Measurements from ENCODE around the gene ANKRD13A. TPM values are rescaled to one million over a fixed set of nuclear protein-coding genes. Genes with fewer than 3 reads are reported as not detected.

Gene ANKRD13A
- total and polyA plus RNA-seq, 8 donors = 13.0 to 150 (median 34.4) TPM

GRCh38 chr12:109988903-109989302 is 10.3 kb upstream of the ANKRD13A start:
- no peak overlapping the region for H3K4me3 ChIP-seq
- H3K36me3 ChIP-seq = peaks cover 26 to 87% (median 78%) of the 10 kb centered on the region in 4 donors
- no peaks in the 10 kb centered on the region for H3K27me3 ChIP-seq
- H3K9me3 ChIP-seq = no peaks in the 10 kb centered on the region
- H3K27ac ChIP-seq = peak overlapping the region in 3 of 5 donors; percentile 27 to 31 (median 29)
- intact Hi-C loops (cut with DNase I; ENCODE audit: low total_unique reads) = no loop called here
- 69 to 88% (median 76%) methylated on average over 8 of the region's 8 CpGs for WGBS, 5 donors
- H3K4me1 ChIP-seq = peaks cover 0 to 51% (median 28%) of the 10 kb centered on the region in 4 donors
- DNase-seq = no peak
- no peak for TF ChIP-seq POLR2AphosphoS5 (IDR thresholded peaks at IDR 0.05)
- TF ChIP-seq CTCF (IDR thresholded peaks at IDR 0.05) = no peak

DNA sequence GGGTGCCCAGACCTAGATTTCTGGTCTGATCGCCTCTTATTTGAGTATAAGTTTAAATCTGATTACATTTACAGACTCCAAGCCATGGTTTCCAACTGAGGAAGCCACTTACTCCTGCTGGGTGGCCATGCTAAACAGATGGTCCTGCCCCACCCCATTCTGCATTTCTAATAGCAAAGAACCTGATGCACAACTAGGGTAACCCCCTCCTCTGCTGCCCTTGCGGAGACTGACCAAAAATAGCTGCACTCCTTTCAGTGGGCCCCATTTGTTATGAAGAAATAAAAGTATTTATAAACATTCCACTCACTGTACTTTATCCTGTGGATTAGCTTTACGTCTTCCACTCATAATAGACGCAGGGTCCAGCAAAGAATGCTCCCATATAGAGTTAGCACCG is 9.8 kb upstream of the ANKRD13A start:
- peaks cover 26 to 82% (median 73%) of the 10 kb centered on the region in 4 donors for H3K36me3 ChIP-seq
- H3K27ac ChIP-seq = peak overlapping the region in 3 of 5 donors; percentile 27 to 31 (median 29)
- H3K27me3 ChIP-seq = no peaks in the 10 kb centered on the region
- peak in 1 of 2 donors; percentile 52 for DNase-seq
- H3K4me3 ChIP-seq = no peak overlapping the region
- TF ChIP-seq POLR2AphosphoS5 (IDR thresholded peaks at IDR 0.05) (no peak), POLR2A (IDR thresholded peaks at IDR 0.05) (no peak), CTCF (IDR thresholded peaks at IDR 0.05) (no peak), EP300 (IDR thresholded peaks at IDR 0.05) (no peak)
- intact Hi-C loops (cut with DNase I; ENCODE audit: low total_unique reads) = no loop called here
- H3K9me3 ChIP-seq = no peaks in the 10 kb centered on the region
- WGBS, 5 donors = 67 to 84% (median 69%) methylated on average over 5 of the region's 5 CpGs
- H3K4me1 ChIP-seq = peaks cover 2 to 51% (median 28%) of the 10 kb centered on the region in 4 donors

DNA sequence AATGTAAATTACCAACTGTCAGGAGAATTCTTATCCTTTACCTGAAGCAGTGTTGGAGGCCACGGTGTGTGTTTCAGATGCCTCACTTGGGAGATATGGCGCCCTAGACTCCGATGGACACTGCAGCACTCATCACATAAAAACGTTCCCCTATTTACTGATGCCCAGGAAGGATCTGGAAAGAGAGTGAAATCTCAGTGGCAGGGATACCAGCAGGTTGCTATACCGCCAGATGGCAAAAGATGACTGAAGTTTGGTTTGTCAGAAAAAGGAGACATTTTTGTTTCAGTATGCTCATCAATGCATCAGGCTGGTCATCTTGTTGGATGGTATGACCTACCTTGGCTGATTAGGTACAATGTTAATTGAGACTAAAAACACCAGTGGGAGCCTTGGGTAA is 7.6 kb upstream of the ANKRD13A start:
- DNase-seq = no peak
- H3K27me3 ChIP-seq = no peaks in the 10 kb centered on the region
- H3K4me3 ChIP-seq = no peak overlapping the region
- H3K9me3 ChIP-seq = no peaks in the 10 kb centered on the region
- H3K4me1 ChIP-seq = peaks cover 8 to 66% (median 42%) of the 10 kb centered on the region in 4 donors
- TF ChIP-seq EP300 (IDR thresholded peaks at IDR 0.05) (no peak), POLR2A (IDR thresholded peaks at IDR 0.05) (no peak), CTCF (IDR thresholded peaks at IDR 0.05) (no peak), POLR2AphosphoS5 (IDR thresholded peaks at IDR 0.05) (no peak)
- peaks cover 22 to 60% (median 51%) of the 10 kb centered on the region in 4 donors for H3K36me3 ChIP-seq
- 89 to 96% (median 95%) methylated on average over 5 of the region's 5 CpGs for WGBS, 5 donors
- no peak overlapping the region for H3K27ac ChIP-seq
- intact Hi-C loops (cut with DNase I; ENCODE audit: low total_unique reads) = no loop called here

GRCh38 chr12:109993091-109993490 is 6.1 kb upstream of the ANKRD13A start:
- Histone ChIP-seq H3K9me3 (no peaks in the 10 kb centered on the region), H3K27ac (no peak overlapping the region), H3K36me3 (peaks cover 8 to 45% (median 36%) of the 10 kb centered on the region in 4 donors), H3K27me3 (no peaks in the 10 kb centered on the region), H3K4me1 (peaks cover 8 to 73% (median 50%) of the 10 kb centered on the region in 4 donors), H3K4me3 (no peak overlapping the region)
- TF ChIP-seq EP300 (IDR thresholded peaks at IDR 0.05) = no peak
- no peak for TF ChIP-seq CTCF (IDR thresholded peaks at IDR 0.05)
- no peak for TF ChIP-seq POLR2A (IDR thresholded peaks at IDR 0.05)
- no peak for TF ChIP-seq POLR2AphosphoS5 (IDR thresholded peaks at IDR 0.05)
- DNase-seq = no peak
- intact Hi-C loops (cut with DNase I; ENCODE audit: low total_unique reads) = no loop called here
- WGBS, 5 donors = 63 to 81% (median 65%) methylated on average over 2 of the region's 2 CpGs

Data from stomach (tissue), 9 donors.